ENCODE data around the gene SYCP1. TPM values are rescaled to one million over a fixed set of nuclear protein-coding genes. Genes with fewer than 3 reads are reported as not detected.

Gene SYCP1
- total and polyA plus RNA-seq, 10 of the 15 experiments (the other 5 are each of a cell fraction or from before 2014, with no cell fraction given), result not detected

GRCh38 chr1:114821978-114822377, 32.7 kb upstream of the SYCP1 start:
- no TSS peak for BruUV-seq (replicated peaks)
- ChIA-PET POLR2A (no interaction called here), RAD21 (ENCODE audit: unreplicated experiment) (no interaction called here), CTCF (no interaction called here), SMC1A (ENCODE audit: uncharacterized antibody, unreplicated experiment) (no interaction called here)
- Histone ChIP-seq H3K27ac (ENCODE audit: control insufficient read depth, insufficient read depth) (no peak overlapping the region), H3K9ac (ENCODE audit: control insufficient read depth, insufficient read depth, low read length) (no peak overlapping the region), H3K36me3 (ENCODE audit: control insufficient read depth in 2 of 2, insufficient read depth in 2 of 2, low read length in 1 of 2) (no peaks in the 10 kb centered on the region), H2AFZ (ENCODE audit: control insufficient read depth, low read depth, low read length) (no peak overlapping the region), H3K4me3 (no peak overlapping the region), H3K79me2 (ENCODE audit: control insufficient read depth, insufficient read depth, low read length) (no peaks in the 10 kb centered on the region), H3K27me3 (replicated peaks in 1 of 2; ENCODE audit: control insufficient read depth in 2 of 2, insufficient read depth in 2 of 2, low read length in 1 of 2) (no peaks in the 10 kb centered on the region), H3K9me3 (replicated peaks; ENCODE audit: control insufficient read depth, insufficient read depth, low read length) (no peaks in the 10 kb centered on the region; the same call in 2 of the 3 replicates), H3K4me2 (ENCODE audit: control insufficient read depth, insufficient read depth) (no peak overlapping the region), H4K20me1 (ENCODE audit: control insufficient read depth, insufficient read depth) (no peaks in the 10 kb centered on the region), H3K4me1 (ENCODE audit: control insufficient read depth, insufficient read depth, low read length) (no peaks in the 10 kb centered on the region)
- DNase-seq (ENCODE audit: low read depth, low spot score), result no peak
- no peak for ATAC-seq
- in situ Hi-C loops (cut with MboI), result no loop called here
- no peak for FAIRE-seq
- intact Hi-C loops (cut with micrococcal nuclease; ENCODE audit: unreplicated experiment), result no loop called here
- TF ChIP-seq ZNF24 (IDR thresholded peaks at IDR 0.05) (no peak), SIX5 (IDR thresholded peaks at IDR 0.05; ENCODE audit: low read depth, low read length, severe bottlenecking) (no peak), ZNF687 (IDR thresholded peaks at IDR 0.05) (no peak), BCL3 (IDR thresholded peaks at IDR 0.05; ENCODE audit: borderline replicate concordance, insufficient read depth, low read depth, low read length, poor library complexity, severe bottlenecking) (no peak), MLLT1 (IDR thresholded peaks at IDR 0.05) (no peak)
